RWPE2 (cell line): ENCODE measurements around the gene USP34.
A peak's percentile ranks its signal among the peaks of the same experiment; 100 is the strongest.

Experiments
- ATAC-seq: fragments of 200-7000 bp; cut with Tn5 transposase; 3 replicates; pipeline ENCODE4 v1.9.1; 2021; ENCODE audit warnings: low read depth
- DNase-seq: peaks from one replicate; pipeline ENCODE4 v3.0.0-alpha.2; 2020; ENCODE audit warnings: low spot score
- H3K27ac ChIP-seq: fragments of 450-650 bp; 2 replicates; pipeline ENCODE4 v1.5.1; 2017; ENCODE audit warnings: mild to moderate bottlenecking; ENCODE audit not compliant: poor library complexity, severe bottlenecking
- H3K27me3 ChIP-seq: fragments of 250-450 bp; sonication (Bioruptor Pico); 2 replicates; pipeline ENCODE4 v1.5.1; 2021; ENCODE audit warnings: mild to moderate bottlenecking, moderate library complexity; ENCODE audit not compliant: insufficient read depth, poor library complexity, severe bottlenecking
- H3K36me3 ChIP-seq: fragments of 250-450 bp; sonication (Bioruptor Pico); 2 replicates; pipeline ENCODE4 v1.5.1; 2020; ENCODE audit warnings: low read depth, mild to moderate bottlenecking, moderate library complexity
- H3K4me1 ChIP-seq: fragments of 250-450 bp; sonication (Bioruptor Pico); 2 replicates; pipeline ENCODE4 v1.5.1; 2021; ENCODE audit warnings: mild to moderate bottlenecking, moderate library complexity; ENCODE audit not compliant: insufficient read depth, poor library complexity, severe bottlenecking
- H3K4me3 ChIP-seq: fragments of 250-450 bp; sonication (Bioruptor Pico); 2 replicates; pipeline ENCODE4 v1.5.1; 2021; ENCODE audit warnings: mild to moderate bottlenecking, moderate library complexity; ENCODE audit not compliant: severe bottlenecking
- H3K9me3 ChIP-seq: fragments of 250-450 bp; sonication (Bioruptor Pico); 2 replicates; pipeline ENCODE4 v1.5.1; 2021; ENCODE audit warnings: mild to moderate bottlenecking, moderate library complexity; ENCODE audit not compliant: severe bottlenecking
- TF ChIP-seq, protein P1 (sequence below): fragments of 450-650 bp; IDR thresholded peaks from one replicate; pipeline ENCODE4 v1.5.1; 2017; ENCODE audit warnings: mild to moderate bottlenecking, moderate library complexity; ENCODE audit not compliant: poor library complexity, severe bottlenecking

USP34 gene

DNA sequence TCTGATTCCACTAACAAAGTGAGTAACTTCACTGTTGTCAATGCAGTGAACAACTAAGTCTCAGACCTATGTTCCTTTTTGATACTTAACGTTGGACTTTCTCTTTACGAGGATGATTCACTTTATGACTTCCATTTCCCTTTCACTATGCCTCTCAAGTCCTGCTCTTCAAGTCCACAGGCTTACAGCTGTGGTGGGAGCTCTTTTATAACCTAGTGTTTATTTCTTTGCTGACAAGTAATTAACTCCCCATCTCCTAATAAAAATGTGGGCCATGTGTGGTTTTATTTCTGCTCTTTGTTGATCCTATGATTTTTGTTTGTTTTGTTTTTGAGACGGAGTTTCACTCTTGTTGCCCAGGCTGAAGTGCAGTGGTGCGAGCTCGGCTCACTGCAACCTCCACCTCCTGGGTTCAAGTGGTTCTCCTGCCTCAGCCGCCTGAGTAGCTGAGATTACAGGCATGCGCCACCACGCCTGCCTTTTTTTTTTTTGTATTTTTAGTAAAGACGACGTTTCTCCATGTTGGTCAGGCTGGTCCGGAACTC, 142.1 kb downstream of the USP34 start:
- Histone ChIP-seq H3K4me3 (no peak overlapping the region), H3K36me3 (peaks cover 76% of the 10 kb centered on the region)
- TF ChIP-seq, protein P1, sequence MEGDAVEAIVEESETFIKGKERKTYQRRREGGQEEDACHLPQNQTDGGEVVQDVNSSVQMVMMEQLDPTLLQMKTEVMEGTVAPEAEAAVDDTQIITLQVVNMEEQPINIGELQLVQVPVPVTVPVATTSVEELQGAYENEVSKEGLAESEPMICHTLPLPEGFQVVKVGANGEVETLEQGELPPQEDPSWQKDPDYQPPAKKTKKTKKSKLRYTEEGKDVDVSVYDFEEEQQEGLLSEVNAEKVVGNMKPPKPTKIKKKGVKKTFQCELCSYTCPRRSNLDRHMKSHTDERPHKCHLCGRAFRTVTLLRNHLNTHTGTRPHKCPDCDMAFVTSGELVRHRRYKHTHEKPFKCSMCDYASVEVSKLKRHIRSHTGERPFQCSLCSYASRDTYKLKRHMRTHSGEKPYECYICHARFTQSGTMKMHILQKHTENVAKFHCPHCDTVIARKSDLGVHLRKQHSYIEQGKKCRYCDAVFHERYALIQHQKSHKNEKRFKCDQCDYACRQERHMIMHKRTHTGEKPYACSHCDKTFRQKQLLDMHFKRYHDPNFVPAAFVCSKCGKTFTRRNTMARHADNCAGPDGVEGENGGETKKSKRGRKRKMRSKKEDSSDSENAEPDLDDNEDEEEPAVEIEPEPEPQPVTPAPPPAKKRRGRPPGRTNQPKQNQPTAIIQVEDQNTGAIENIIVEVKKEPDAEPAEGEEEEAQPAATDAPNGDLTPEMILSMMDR, result no peak

GRCh38 chr2:61327173-61327572, 143.7 kb downstream of the USP34 start:
- H3K27me3 ChIP-seq, result no peaks in the 10 kb centered on the region
- no peak overlapping the region for H3K4me3 ChIP-seq
- ATAC-seq (no peak), DNase-seq (no peak)
- H3K4me1 ChIP-seq, result no peaks in the 10 kb centered on the region
- no peak overlapping the region for H3K27ac ChIP-seq
- TF ChIP-seq, protein P1, result no peak
- peaks cover 70% of the 10 kb centered on the region for H3K36me3 ChIP-seq
- H3K9me3 ChIP-seq, result no peaks in the 10 kb centered on the region

More for the DNA sequence above, 142.1 kb downstream of the USP34 start:
- ATAC-seq (peak; percentile 54; the same call in 2 of the 3 replicates), DNase-seq (no peak)
- no peaks in the 10 kb centered on the region for H3K9me3 ChIP-seq
- no peak overlapping the region for H3K27ac ChIP-seq
- H3K27me3 ChIP-seq, result no peaks in the 10 kb centered on the region
- H3K4me1 ChIP-seq, result no peaks in the 10 kb centered on the region

DNA sequence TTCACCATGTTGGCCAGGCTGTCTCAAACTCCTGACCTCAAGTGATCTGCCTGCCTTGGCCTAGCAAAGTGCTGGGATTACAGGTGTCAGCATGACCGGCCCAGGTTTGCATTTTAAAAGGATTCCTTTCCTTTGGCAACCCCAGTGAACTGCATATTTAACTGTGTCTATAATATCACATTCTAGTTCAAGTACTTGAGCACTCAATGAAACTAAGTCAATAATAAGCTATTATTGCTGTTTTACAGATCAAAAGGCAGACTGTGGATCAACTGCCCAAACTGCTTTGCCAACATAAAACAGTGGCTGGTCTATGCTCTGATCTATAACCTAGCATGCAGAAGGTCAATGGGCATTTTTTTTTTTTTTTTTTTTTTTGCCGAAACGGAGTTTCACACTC, 144.5 kb downstream of the USP34 start:
- peaks cover 70% of the 10 kb centered on the region for H3K36me3 ChIP-seq
- H3K4me1 ChIP-seq, result no peaks in the 10 kb centered on the region
- TF ChIP-seq, protein P1, result no peak
- H3K4me3 ChIP-seq, result no peak overlapping the region
- no peak for ATAC-seq
- DNase-seq, result no peak
- no peaks in the 10 kb centered on the region for H3K27me3 ChIP-seq
- no peaks in the 10 kb centered on the region for H3K9me3 ChIP-seq
- no peak overlapping the region for H3K27ac ChIP-seq

DNA sequence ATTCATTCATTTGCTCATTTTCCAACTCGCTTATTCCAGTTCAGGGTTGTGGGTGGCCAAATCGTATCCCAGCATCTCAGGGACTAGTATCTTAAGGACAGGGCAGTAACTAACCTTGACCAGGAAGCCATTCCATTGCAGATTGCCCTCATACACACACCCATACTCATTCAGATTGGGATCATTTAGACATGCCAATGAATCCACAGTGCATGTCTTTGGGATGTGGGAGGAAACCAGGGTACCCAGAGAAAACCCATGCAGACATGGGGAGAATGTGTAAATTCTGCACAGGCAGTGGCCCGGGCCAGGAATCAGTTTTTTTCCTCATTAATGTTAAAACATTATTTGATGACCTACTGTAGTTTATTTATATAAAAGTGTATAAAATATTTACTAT, 150.7 kb downstream of the USP34 start:
- ATAC-seq (no peak), DNase-seq (no peak)
- Histone ChIP-seq H3K9me3 (no peaks in the 10 kb centered on the region), H3K27ac (no peak overlapping the region), H3K27me3 (no peaks in the 10 kb centered on the region), H3K4me1 (no peaks in the 10 kb centered on the region), H3K36me3 (peaks cover 60% of the 10 kb centered on the region), H3K4me3 (no peak overlapping the region)
- TF ChIP-seq, protein P1, result no peak

GRCh38 chr2:61318553-61318952, 152.3 kb downstream of the USP34 start:
- Histone ChIP-seq H3K4me3 (no peak overlapping the region), H3K9me3 (no peaks in the 10 kb centered on the region), H3K36me3 (peaks cover 60% of the 10 kb centered on the region), H3K27me3 (no peaks in the 10 kb centered on the region), H3K27ac (no peak overlapping the region), H3K4me1 (no peaks in the 10 kb centered on the region)
- TF ChIP-seq, protein P1, result no peak
- ATAC-seq (no peak), DNase-seq (no peak)
